ENCODE results near the gene DCAF15.
A peak's percentile ranks its signal among the peaks of the same experiment; 100 is the strongest.

Gene DCAF15

DNA sequence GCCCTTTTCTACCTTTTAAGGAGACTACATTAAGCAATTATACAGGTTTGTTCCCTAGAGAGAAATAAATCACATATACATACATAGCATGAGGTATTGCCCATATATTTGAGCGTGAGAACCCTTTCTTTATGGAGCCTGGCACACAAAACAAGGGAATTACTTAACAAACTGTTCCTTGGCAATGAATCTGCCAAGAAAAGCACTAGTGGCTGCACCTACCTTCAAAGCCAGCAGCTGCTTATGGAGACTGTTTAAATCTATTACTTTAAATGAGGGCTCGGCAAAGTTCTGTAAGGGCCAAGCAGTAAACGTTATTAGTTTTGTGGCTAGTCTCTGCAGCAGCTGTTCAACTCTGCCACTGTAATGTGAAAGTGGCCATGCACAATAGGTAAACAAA lies 46.8 kb downstream of the DCAF15 start:
- no peak for DNase-seq (ENCODE audit: low read depth in 2 of 2)
- H3K4me3 ChIP-seq (replicated peaks in 1 of 2; ENCODE audit: low read depth in 2 of 2, low read length in 2 of 2) = no peak overlapping the region
- TF ChIP-seq, protein P1, sequence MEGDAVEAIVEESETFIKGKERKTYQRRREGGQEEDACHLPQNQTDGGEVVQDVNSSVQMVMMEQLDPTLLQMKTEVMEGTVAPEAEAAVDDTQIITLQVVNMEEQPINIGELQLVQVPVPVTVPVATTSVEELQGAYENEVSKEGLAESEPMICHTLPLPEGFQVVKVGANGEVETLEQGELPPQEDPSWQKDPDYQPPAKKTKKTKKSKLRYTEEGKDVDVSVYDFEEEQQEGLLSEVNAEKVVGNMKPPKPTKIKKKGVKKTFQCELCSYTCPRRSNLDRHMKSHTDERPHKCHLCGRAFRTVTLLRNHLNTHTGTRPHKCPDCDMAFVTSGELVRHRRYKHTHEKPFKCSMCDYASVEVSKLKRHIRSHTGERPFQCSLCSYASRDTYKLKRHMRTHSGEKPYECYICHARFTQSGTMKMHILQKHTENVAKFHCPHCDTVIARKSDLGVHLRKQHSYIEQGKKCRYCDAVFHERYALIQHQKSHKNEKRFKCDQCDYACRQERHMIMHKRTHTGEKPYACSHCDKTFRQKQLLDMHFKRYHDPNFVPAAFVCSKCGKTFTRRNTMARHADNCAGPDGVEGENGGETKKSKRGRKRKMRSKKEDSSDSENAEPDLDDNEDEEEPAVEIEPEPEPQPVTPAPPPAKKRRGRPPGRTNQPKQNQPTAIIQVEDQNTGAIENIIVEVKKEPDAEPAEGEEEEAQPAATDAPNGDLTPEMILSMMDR (IDR thresholded peaks at IDR 0.05; ENCODE audit: low read depth, low read length) = no peak

DNA sequence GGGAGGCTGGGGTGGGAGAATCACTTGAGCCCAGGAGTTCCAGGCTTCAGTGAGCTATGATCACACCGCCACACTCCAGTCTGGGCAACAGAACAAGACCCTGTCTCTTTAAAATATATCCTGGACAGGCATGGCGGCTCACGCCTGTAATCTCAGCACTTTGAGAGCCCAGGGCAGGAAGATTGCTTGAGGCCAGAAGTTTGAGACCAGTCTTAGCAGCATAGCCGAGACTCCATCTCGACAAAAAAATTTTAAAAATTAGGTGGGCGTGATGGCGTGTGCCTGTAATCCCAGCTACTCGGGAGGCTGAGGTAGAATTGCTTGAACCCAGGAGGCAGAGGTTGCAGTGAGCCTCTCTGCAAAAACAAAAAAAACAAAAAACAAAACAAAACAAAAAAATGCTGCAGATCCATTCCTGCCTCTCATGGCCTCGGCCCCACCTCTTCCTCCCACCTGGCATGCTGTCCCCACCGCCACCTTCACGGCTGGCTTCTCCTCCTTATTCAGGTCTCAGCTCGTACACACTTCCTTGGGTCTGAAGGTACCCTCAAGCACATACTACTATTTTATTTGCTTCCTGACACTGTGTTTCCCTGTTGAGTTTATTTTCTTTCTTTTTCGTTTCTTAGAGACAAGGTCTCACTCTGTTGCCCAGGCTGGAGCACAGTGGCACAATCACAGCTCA lies 48.5 kb downstream of the DCAF15 start:
- TF ChIP-seq, protein P1 (IDR thresholded peaks at IDR 0.05; ENCODE audit: low read depth, low read length) = no peak
- no peak overlapping the region for H3K4me3 ChIP-seq (replicated peaks in 1 of 2; ENCODE audit: low read depth in 2 of 2, low read length in 2 of 2)
- DNase-seq (ENCODE audit: low read depth in 2 of 2) = no peak

DNA sequence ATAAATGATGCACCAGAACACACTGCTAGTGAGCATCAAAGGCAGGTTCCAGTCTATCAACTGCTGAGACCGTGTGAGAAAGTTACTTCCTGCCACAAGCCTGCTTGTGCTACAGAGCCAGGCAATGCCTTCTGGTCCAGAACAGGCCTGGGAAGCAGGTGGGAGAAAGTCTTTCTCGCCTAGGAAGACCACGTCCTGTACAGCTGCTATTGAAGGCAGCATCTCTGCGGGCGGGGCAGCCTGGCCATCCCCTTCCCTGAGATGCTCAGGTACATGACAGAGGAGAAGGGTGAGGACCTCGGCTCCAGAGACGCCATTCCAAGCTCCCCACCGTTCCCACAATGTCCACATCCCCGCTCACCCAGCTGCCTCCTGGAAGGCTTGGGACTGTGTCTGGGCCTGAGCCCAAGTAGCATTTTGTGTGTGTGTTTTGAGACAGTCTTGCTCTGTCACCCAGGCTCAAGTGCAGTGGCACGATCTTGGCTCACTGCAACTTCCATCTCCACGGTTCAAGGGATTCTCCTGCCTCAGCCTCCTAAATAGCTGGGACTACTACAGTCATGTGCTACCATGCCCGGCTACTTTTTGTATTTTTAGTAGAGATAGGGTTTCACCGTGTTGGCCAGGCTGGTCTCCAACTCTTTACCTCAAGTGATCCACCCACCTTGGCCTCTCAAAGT lies 50.4 kb downstream of the DCAF15 start:
- no peak overlapping the region for H3K4me3 ChIP-seq (replicated peaks in 1 of 2; ENCODE audit: low read depth in 2 of 2, low read length in 2 of 2)
- TF ChIP-seq, protein P1 (IDR thresholded peaks at IDR 0.05; ENCODE audit: low read depth, low read length) = no peak

DNA sequence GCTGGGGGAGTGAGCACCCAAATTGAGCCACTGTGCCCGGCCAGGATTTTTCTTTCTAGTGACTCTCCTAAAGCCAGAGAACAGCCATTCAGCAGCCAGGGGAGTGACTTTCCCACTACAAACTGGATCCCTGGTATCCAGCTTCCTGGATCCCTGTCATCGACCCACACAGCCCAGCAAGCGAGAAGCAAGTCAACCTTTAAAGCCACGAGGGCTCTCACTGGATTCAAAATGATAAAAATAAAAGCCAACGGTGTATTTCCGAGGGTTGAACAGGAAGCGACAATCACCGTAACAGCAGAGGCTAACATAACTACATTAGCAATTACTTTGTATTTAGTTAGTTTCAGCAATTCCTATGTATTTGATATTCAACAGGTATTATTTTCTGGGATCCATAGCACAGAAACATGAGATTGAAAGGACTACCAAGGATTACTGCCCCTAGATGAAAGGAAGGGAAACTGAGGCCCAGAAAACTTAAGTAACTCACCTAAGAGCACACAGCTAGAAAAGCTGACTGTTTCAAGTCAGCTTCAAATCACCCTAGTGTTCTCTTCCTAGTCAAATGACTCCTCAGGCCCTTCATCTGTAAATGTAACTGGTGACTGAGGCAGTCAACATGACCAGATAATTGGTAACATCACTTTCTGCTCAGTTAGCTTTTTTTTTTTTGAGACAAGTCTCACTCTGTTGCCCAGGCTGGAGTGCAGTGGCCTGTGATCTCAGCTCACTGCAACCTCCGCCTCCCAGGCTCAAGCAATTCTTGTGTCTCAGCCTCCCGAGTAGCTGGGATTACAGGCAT lies 51.1 kb downstream of the DCAF15 start:
- TF ChIP-seq, protein P1 (IDR thresholded peaks at IDR 0.05; ENCODE audit: low read depth, low read length) = no peak
- H3K4me3 ChIP-seq (replicated peaks in 1 of 2; ENCODE audit: low read depth in 2 of 2, low read length in 2 of 2) = no peak overlapping the region
- peak in 1 of 2 donors; percentile 17 for DNase-seq (ENCODE audit: low read depth in 2 of 2)

More for the DNA sequence above, 50.4 kb downstream of the DCAF15 start:
- no peak for DNase-seq (ENCODE audit: low read depth in 2 of 2)

DNA sequence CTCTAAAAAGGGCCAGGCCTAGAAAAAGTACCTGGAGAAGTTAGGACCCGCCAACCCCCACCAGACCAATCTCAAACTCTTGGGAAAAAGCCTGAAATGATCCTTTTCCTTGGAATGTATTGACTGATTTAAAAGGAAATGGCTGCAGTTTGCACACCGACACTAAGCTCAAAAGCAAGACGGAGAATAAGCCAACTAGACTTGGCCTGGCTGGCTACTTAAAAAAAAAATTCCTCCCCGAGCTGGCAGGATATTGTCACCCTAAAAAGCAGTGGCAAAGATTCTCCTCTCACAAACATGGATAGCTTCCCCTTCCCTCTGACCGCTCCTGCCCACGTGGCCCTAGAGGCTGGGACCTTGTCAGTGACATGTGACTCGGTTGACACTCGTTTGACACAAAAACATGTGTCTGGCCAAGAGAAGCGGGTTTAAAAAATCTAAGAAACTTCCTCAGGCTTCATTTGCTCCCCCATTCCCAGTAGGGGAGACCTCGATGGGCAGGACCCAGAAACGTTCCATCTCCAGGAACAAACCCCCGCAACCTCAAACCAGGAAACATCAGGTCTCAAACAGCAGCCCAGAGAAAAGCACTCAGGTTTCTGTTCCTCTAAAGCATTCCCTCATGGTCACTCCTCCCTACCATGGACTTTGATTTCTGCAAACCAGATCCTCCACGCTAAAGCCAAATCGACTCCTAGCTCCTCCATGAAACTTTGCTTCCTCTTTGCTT lies 52.5 kb downstream of the DCAF15 start:
- peak in 1 of 2 donors; percentile 33 for DNase-seq (ENCODE audit: low read depth in 2 of 2)
- H3K4me3 ChIP-seq (replicated peaks in 1 of 2; ENCODE audit: low read depth in 2 of 2, low read length in 2 of 2) = peak overlapping the region in 1 of 2 donors; percentile 73
- TF ChIP-seq, protein P1 (IDR thresholded peaks at IDR 0.05; ENCODE audit: low read depth, low read length) = no peak

DNA sequence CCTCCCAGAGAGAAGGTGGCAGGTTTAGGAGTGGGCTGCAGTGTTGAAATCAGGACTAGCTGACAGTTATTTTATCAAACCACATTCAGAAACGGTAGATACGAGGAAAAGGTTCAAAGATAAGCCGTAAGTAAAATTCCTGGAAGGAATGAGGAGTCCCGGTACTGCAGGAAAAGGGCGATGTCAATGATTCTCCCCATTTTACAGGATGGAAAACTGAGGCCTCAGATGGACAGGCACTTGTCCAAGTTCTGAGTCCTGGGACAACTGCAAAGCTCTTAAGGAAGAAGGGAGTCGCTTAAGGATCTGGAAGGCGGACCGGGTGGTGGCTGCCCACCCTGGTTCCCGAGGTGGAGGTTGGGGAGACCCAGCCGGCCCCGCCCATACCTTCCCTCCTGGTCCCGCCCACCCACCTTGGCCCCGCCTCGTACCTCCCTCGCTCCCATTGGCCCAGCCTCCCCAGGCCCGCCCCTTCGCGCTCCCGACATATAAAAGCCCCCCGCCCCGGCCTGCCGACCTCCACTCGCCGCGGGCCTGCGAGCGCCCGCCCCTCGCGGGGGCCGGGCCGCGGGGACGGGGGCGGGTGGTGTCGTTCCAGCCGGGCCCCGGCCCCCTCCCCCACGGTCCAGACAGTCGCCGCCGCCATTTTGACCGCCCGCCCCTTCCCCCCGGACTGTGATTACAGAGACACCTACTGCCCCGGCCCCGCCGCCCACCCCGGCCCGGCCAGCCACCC lies 53.2 kb downstream of the DCAF15 start:
- peak overlapping the region; percentile 48 to 73 for H3K4me3 ChIP-seq (replicated peaks in 1 of 2; ENCODE audit: low read depth in 2 of 2, low read length in 2 of 2)
- TF ChIP-seq, protein P1 (IDR thresholded peaks at IDR 0.05; ENCODE audit: low read depth, low read length) = no peak
- DNase-seq (ENCODE audit: low read depth in 2 of 2) = peak; percentile 87 to 94

Data from cardiac fibroblast (primary cell).